Measurements from ENCODE around the gene EEF2K. TPM values are rescaled to one million over a fixed set of nuclear protein-coding genes. Genes with fewer than 3 reads are reported as not detected.
"Not testable (repeated sequence)": the region's sequence is repeated elsewhere in the genome, so short reads cannot be mapped to it uniquely, and the experiment has no call there.

EEF2K gene
- polyA plus RNA-seq, 1 donor = 18.7 TPM

- no peak overlapping the region for H3K27ac ChIP-seq (ENCODE audit: low read length)
- peaks cover 1% of the 10 kb centered on the region for H3K4me1 ChIP-seq (ENCODE audit: control insufficient read depth, insufficient read depth, low read length)
- no peak overlapping the region for H3K4me3 ChIP-seq (ENCODE audit: low read length)
- no CpG with 5 or more reads among the region's 4 CpGs for WGBS (ENCODE audit: insufficient coverage, low lambda C conversion rate)
- peaks cover 26% of the 10 kb centered on the region for H3K36me3 ChIP-seq (ENCODE audit: control insufficient read depth, insufficient read depth, low read length)
- no peaks in the 10 kb centered on the region for H3K27me3 ChIP-seq (ENCODE audit: control insufficient read depth, insufficient read depth, low read length)
- no peaks in the 10 kb centered on the region for H3K9me3 ChIP-seq (ENCODE audit: control insufficient read depth, low read depth, low read length)
- DNase-seq = no peak
Measured at GRCh38 chr16:22213236-22213635, 7.2 kb downstream of the EEF2K start.

GRCh38 chr16:22213801-22214200, 7.7 kb downstream of the EEF2K start:
- H3K27me3 ChIP-seq (ENCODE audit: control insufficient read depth, insufficient read depth, low read length) = no peaks in the 10 kb centered on the region
- H3K9me3 ChIP-seq (ENCODE audit: control insufficient read depth, low read depth, low read length) = no peaks in the 10 kb centered on the region
- no CpG with 5 or more reads among the region's 3 CpGs for WGBS (ENCODE audit: insufficient coverage, low lambda C conversion rate)
- no peak overlapping the region for H3K27ac ChIP-seq (ENCODE audit: low read length)
- no peak overlapping the region for H3K4me3 ChIP-seq (ENCODE audit: low read length)
- DNase-seq = no peak
- peaks cover 26% of the 10 kb centered on the region for H3K36me3 ChIP-seq (ENCODE audit: control insufficient read depth, insufficient read depth, low read length)
- H3K4me1 ChIP-seq (ENCODE audit: control insufficient read depth, insufficient read depth, low read length) = peaks cover 3% of the 10 kb centered on the region

GRCh38 chr16:22214402-22214801, 8.3 kb downstream of the EEF2K start:
- no peak overlapping the region for H3K4me3 ChIP-seq (ENCODE audit: low read length)
- no CpG with 5 or more reads among the region's 2 CpGs for WGBS (ENCODE audit: insufficient coverage, low lambda C conversion rate)
- H3K27ac ChIP-seq (ENCODE audit: low read length) = no peak overlapping the region
- H3K27me3 ChIP-seq (ENCODE audit: control insufficient read depth, insufficient read depth, low read length) = no peaks in the 10 kb centered on the region
- H3K9me3 ChIP-seq (ENCODE audit: control insufficient read depth, low read depth, low read length) = peaks cover under 1% of the 10 kb centered on the region
- H3K36me3 ChIP-seq (ENCODE audit: control insufficient read depth, insufficient read depth, low read length) = peaks cover 26% of the 10 kb centered on the region
- no peak for DNase-seq
- H3K4me1 ChIP-seq (ENCODE audit: control insufficient read depth, insufficient read depth, low read length) = peaks cover 6% of the 10 kb centered on the region

GRCh38 chr16:22214889-22215288, 8.8 kb downstream of the EEF2K start:
- H3K27me3 ChIP-seq (ENCODE audit: control insufficient read depth, insufficient read depth, low read length) = no peaks in the 10 kb centered on the region
- no peak overlapping the region for H3K27ac ChIP-seq (ENCODE audit: low read length)
- H3K4me3 ChIP-seq (ENCODE audit: low read length) = no peak overlapping the region
- H3K36me3 ChIP-seq (ENCODE audit: control insufficient read depth, insufficient read depth, low read length) = peaks cover 24% of the 10 kb centered on the region
- 43% methylated on average over 1 of the region's 3 CpGs for WGBS (ENCODE audit: insufficient coverage, low lambda C conversion rate)
- H3K4me1 ChIP-seq (ENCODE audit: control insufficient read depth, insufficient read depth, low read length) = peaks cover 6% of the 10 kb centered on the region
- peaks cover 5% of the 10 kb centered on the region for H3K9me3 ChIP-seq (ENCODE audit: control insufficient read depth, low read depth, low read length)
- DNase-seq = no peak

GRCh38 chr16:22216191-22216831, 10.2 kb downstream of the EEF2K start:
- DNase-seq = no peak
- no peak overlapping the region for H3K4me3 ChIP-seq (ENCODE audit: low read length)
- peaks cover 5% of the 10 kb centered on the region for H3K9me3 ChIP-seq (ENCODE audit: control insufficient read depth, low read depth, low read length)
- H3K36me3 ChIP-seq (ENCODE audit: control insufficient read depth, insufficient read depth, low read length) = peaks cover 17% of the 10 kb centered on the region
- no peaks in the 10 kb centered on the region for H3K27me3 ChIP-seq (ENCODE audit: control insufficient read depth, insufficient read depth, low read length)
- peaks cover 11% of the 10 kb centered on the region for H3K4me1 ChIP-seq (ENCODE audit: control insufficient read depth, insufficient read depth, low read length)
- no CpG with 5 or more reads among the region's 9 CpGs for WGBS (ENCODE audit: insufficient coverage, low lambda C conversion rate)
- no peak overlapping the region for H3K27ac ChIP-seq (ENCODE audit: low read length)

- Histone ChIP-seq H3K4me1 (ENCODE audit: control insufficient read depth, insufficient read depth, low read length) (peaks cover 11% of the 10 kb centered on the region), H3K36me3 (ENCODE audit: control insufficient read depth, insufficient read depth, low read length) (peaks cover 17% of the 10 kb centered on the region)
- not testable (repeated sequence) for H3K4me3 ChIP-seq (ENCODE audit: low read length); H3K9me3 ChIP-seq (ENCODE audit: control insufficient read depth, low read depth, low read length); H3K27ac ChIP-seq (ENCODE audit: low read length); H3K27me3 ChIP-seq (ENCODE audit: control insufficient read depth, insufficient read depth, low read length); DNase-seq
- no CpG with 5 or more reads among the region's 7 CpGs for WGBS (ENCODE audit: insufficient coverage, low lambda C conversion rate)
Measured at GRCh38 chr16:22216832-22217225, 10.8 kb downstream of the EEF2K start.

- Histone ChIP-seq H3K27ac (ENCODE audit: low read length) (no peak overlapping the region), H3K9me3 (ENCODE audit: control insufficient read depth, low read depth, low read length) (peaks cover 5% of the 10 kb centered on the region), H3K4me1 (ENCODE audit: control insufficient read depth, insufficient read depth, low read length) (peaks cover 11% of the 10 kb centered on the region), H3K4me3 (ENCODE audit: low read length) (no peak overlapping the region), H3K36me3 (ENCODE audit: control insufficient read depth, insufficient read depth, low read length) (peaks cover 17% of the 10 kb centered on the region), H3K27me3 (ENCODE audit: control insufficient read depth, insufficient read depth, low read length) (no peaks in the 10 kb centered on the region)
- 100% methylated on average over 2 of the region's 18 CpGs for WGBS (ENCODE audit: insufficient coverage, low lambda C conversion rate)
- DNase-seq = peak; percentile 44 to 60
Measured at GRCh38 chr16:22217890-22218730, 12.0 kb downstream of the EEF2K start.

- Histone ChIP-seq H3K27ac (ENCODE audit: low read length) (peak overlapping the region; percentile 5), H3K27me3 (ENCODE audit: control insufficient read depth, insufficient read depth, low read length) (no peaks in the 10 kb centered on the region), H3K9me3 (ENCODE audit: control insufficient read depth, low read depth, low read length) (peaks cover 5% of the 10 kb centered on the region), H3K36me3 (ENCODE audit: control insufficient read depth, insufficient read depth, low read length) (peaks cover 8% of the 10 kb centered on the region), H3K4me1 (ENCODE audit: control insufficient read depth, insufficient read depth, low read length) (peaks cover 11% of the 10 kb centered on the region), H3K4me3 (ENCODE audit: low read length) (no peak overlapping the region)
- no CpG with 5 or more reads among the region's 3 CpGs for WGBS (ENCODE audit: insufficient coverage, low lambda C conversion rate)
- DNase-seq = no peak
Measured at GRCh38 chr16:22219389-22220068, 13.5 kb downstream of the EEF2K start.

- Histone ChIP-seq H3K4me1 (ENCODE audit: control insufficient read depth, insufficient read depth, low read length) (peaks cover 11% of the 10 kb centered on the region), H3K4me3 (ENCODE audit: low read length) (no peak overlapping the region), H3K27me3 (ENCODE audit: control insufficient read depth, insufficient read depth, low read length) (no peaks in the 10 kb centered on the region), H3K9me3 (ENCODE audit: control insufficient read depth, low read depth, low read length) (peaks cover 5% of the 10 kb centered on the region), H3K27ac (ENCODE audit: low read length) (peak overlapping the region; percentile 23), H3K36me3 (ENCODE audit: control insufficient read depth, insufficient read depth, low read length) (peaks cover 4% of the 10 kb centered on the region)
- peak; percentile 61 to 71 for DNase-seq
- no CpG with 5 or more reads among the region's 11 CpGs for WGBS (ENCODE audit: insufficient coverage, low lambda C conversion rate)
Measured at GRCh38 chr16:22220069-22220440, 14.0 kb downstream of the EEF2K start.

GRCh38 chr16:22220714-22221113, 14.6 kb downstream of the EEF2K start:
- no peak overlapping the region for H3K4me3 ChIP-seq (ENCODE audit: low read length)
- H3K36me3 ChIP-seq (ENCODE audit: control insufficient read depth, insufficient read depth, low read length) = peaks cover 6% of the 10 kb centered on the region
- DNase-seq = no peak
- H3K9me3 ChIP-seq (ENCODE audit: control insufficient read depth, low read depth, low read length) = peaks cover 5% of the 10 kb centered on the region
- WGBS (ENCODE audit: insufficient coverage, low lambda C conversion rate) = 61% methylated on average over 2 of the region's 9 CpGs
- no peak overlapping the region for H3K27ac ChIP-seq (ENCODE audit: low read length)
- peaks cover 11% of the 10 kb centered on the region for H3K4me1 ChIP-seq (ENCODE audit: control insufficient read depth, insufficient read depth, low read length)
- no peaks in the 10 kb centered on the region for H3K27me3 ChIP-seq (ENCODE audit: control insufficient read depth, insufficient read depth, low read length)

Measured in large intestine (tissue), 3 donors.